GM18951 (cell line): ENCODE results near the gene CTCF.

Source experiments
- POLR2A ChIP-seq: IDR thresholded peaks from 4 replicates; pipeline ENCODE4 v1.6.1; 2011; ENCODE audit warnings: mild to moderate bottlenecking; ENCODE audit not compliant: insufficient read length, insufficient read depth; ENCODE audit errors: extremely low read depth
- in situ Hi-C: fragments of 300-500 bp; cut with MboI; formaldehyde crosslinking; loops from one replicate; pipeline ENCODE4 v1.12.0; 2022; ENCODE audit warnings: low sequenced_read_pairs, mixed read lengths, inconsistent platforms; ENCODE audit not compliant: unreplicated experiment

The CTCF gene

DNA sequence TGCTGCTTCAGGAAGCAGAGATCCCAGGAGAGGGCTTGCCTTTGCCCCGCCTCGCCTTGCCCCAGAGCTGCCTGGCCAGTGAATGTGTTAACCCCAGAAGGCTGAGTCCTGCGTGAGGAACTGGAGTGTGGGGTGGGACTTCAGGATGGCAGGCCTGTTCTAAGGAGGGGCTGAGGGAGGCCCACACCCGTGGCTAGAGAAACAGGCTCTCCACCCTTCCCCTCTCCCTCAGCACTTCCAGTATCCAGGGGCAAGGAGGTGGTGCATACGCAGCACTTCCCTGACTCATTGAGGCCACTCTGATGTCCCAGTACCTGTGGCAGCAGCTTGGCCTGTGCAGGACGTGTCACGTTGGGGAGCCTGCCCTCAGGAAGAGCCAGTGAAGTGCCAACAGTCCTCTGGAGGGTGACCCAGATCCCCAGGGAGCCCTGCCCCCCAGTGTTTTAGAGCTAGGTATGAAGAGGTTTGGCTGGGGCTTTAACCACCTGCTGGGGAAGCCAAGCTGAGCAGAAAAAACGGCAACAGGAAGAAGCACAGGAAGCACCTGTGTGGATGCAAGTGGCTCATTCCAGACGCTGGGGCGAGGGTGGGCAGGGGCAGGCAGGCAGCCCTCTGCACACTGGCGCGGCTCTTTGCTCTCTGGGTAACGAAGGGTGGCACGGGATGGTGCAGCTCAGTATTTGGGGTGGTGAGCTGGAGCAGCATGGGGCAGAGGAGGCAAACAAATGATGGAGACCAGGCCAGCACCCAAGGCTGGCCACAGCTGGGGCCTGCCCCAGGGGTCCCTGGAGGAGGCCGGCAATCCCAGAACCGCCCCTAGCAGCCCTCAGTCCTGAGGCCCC lies 14.7 kb upstream of the CTCF start:
- in situ Hi-C loops = no loop called here
- TF ChIP-seq POLR2A = peak; percentile 17

DNA sequence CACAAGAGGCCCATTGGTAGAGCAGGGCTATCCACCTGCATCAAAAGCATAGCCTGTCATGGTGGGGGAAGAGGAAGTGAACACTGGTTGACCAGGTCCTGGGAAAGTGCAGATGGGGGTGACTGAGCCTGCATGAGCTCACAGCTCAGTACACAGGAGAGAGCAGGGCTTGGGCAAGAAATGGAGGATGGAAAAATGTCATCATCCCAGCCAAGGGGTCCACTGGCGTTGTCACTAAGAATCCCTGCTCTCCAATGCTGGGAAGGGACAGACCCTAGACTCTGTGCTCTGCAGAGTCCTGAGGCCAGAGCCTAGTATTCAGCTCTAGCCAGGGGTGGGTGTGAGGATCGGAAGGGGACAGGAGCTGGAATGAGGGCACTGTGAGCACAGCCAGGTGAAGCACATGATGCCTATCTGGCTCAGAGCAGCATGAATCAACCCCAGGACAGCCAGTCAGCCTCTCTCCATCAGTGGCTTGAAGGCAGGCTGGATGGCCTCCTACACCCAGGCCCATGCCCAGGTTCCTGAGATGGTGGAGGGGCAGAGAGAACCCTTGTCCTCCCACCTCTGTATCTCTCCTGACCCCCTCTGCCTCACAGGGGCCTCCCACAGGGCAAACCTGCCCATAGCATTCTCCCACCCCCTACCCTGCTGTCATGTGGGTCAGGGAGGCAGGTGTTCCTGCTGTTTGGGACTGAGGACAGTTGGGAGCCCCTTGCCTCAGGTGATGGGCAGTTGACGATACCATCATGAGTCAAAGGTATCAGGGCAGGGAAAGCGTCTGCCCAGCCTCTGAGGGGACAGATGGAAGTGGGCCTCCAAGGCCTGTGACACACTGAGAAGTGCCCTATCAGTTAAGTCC lies 13.8 kb upstream of the CTCF start:
- TF ChIP-seq POLR2A = peak; percentile 33
- in situ Hi-C loops = no loop called here

DNA sequence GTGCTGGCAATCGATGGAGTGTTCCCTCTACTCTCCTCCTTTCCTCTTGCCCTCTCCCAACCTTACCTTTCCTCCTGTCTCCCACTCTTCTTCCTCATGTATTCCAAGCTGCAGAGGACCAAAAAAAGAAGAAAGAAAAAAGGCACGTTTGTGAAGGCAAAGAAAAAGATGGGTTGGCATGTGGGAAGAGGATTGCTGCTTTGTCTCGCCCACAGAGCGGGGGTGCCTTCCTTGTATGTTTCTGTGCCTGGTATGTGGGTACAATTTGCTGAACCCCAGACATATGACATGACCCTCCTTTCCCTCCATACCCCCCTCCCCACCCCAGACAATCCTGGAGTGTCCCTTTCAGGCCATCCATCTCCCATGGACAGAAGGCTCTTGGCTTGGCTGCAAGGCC lies 13.1 kb upstream of the CTCF start:
- TF ChIP-seq POLR2A = no peak
- in situ Hi-C loops = no loop called here

DNA sequence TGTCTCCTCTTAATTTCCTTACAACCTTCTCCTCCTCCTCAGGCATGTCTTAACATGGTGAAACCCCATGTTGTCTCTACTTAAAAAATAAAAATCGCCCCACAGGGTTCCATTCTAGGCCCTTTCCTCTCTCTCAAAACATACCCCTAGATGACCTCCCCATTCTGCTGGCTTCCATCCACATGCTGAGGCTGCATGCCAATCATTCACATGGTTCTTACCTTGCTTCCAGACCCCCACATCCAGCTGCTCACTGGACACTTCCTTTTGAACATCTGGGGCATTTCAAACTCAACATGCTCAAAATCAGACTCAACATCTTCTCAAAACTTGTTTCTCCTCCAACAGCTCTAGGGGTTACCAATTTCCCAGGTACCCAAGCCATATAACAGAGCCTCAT lies 12.4 kb upstream of the CTCF start:
- in situ Hi-C loops = no loop called here
- TF ChIP-seq POLR2A = no peak

DNA sequence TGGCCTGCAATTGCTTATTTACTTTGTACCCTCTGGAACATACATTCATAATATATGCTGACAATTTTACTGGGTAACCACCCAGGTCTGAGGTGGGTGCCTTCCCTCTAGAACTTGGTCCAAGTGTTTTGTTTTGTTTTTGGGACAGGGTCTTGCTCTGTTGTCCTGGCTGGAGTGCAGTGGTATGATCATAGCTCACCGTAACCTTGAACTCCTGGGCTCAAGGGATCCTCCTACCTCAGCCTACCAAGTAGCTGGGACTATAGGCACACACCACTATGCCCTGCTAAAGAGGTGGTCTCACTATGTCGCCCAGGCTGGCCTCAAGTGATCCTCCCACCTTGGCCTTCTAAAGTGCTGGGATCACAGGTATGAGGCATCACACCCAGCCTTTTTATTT lies 11.2 kb upstream of the CTCF start:
- no peak for TF ChIP-seq POLR2A
- in situ Hi-C loops = no loop called here

DNA sequence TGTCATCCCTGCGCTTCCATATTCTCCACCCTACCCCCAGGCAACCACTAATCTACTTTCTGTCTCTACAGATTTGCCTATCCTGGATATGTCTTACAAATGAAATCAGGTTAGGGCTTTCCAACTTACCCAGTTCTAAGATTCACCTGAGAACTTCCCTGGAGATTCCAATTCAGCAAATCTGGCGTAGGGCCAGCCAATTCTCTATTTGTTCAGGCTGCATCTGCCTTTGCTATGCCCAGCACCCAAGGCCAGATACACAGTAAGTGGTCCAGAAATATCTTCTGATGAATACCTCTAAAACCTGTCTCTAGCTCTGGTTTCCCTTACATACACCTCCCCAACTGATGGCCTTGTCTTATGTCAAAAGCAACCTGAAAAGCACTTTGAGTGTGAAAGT lies 10.4 kb upstream of the CTCF start:
- TF ChIP-seq POLR2A = no peak
- in situ Hi-C loops = no loop called here

DNA sequence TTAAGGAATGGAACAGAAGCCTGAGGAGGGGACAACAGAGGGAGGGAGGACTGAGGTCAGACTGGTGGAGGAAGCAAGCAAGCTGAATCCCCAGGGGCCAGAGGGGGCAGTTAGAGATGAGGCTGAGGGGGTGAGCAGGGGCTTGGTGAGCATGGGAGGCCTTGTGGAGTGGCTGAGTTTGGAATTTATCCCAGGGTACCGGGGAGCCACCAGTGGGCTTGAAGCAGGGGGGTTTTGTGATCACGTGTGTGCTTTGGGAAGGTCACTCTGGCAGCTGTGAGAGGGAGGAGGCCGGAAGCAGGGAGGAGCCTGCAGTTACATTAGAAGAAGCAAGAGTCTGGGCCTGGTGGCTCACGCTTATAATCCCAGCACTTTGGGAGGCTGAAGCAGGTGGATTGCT lies 9.8 kb upstream of the CTCF start:
- TF ChIP-seq POLR2A = no peak
- in situ Hi-C loops = no loop called here

DNA sequence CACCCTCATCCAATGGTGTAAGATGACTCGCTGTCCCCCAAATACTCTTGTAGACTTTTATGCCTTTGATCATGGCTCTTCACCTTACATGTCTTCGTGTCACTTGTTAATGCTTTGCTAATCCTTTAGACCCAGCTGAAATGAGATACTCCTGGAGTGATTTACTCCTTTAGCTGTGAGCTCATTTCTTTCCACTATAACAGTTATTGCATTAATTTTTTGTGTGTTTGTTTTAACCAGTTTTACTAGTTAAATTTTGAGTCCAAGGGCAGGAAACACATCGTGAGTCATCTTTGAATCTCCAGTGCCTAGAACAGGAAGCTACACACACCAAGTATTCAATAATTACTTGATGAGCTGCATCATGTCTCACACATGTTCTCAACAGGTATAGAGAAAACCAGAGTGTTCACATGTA lies 6.5 kb upstream of the CTCF start:
- in situ Hi-C loops = no loop called here
- no peak for TF ChIP-seq POLR2A

DNA sequence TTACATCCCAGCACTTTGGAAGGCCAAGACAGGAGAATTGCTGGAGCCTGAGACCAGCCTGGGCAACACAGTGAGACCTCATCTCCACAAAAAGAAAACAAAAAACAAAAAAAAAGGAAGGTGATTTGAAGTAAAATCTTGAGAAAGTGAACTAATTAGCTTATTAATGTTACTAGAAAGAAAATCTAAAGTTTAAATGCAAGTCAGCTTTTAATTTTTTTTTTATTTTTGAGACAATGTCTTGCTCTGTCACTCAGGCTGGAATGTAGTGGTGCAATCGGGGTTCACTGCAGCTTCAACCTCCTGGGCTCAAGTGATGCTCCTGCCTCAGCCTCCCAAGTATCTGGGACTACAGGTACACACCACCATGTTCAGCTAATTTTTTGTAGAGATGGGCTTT lies 3.5 kb upstream of the CTCF start:
- no peak for TF ChIP-seq POLR2A
- in situ Hi-C loops = no loop called here

DNA sequence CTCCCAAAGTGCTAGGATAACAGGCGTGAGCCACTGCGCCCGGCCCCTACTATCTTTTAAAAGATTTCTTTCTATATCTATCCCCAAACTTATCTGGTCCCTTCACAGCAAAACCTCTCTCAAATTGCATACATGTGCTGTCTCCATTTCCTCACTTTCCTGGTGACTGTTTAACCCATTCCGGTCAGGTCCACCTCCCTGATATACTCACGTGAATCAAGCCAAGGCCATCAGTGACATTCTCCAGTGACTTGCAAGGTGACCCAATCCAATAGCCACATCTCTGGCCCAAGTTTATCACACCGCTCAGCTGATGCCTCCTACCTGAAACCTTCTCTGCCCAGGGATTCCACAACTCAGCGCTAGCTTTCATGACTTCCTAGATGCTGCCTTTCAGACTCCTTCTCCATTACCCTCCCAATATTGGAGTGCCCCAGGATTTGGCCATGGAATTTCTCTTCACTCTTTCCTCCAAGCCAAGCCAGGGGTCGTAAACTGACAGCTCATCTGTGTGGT lies 1.4 kb upstream of the CTCF start:
- in situ Hi-C loops = no loop called here
- TF ChIP-seq POLR2A = no peak

DNA sequence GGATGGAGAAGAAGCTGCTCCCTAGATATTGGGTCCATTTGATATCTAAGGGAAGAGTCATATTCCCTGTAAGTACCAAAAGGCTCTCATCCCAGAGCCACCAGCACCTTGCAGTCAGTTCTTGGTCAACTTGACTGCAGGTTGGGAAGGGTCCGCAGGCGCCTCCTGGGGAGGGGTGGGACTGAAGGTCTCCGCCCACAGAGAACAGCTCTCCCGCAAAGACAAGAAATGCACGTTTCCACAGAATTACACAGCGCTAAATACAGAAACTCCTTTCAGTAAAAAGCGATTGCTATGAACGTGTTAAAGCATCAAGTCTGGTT lies 864 bp upstream of the CTCF start:
- no peak for TF ChIP-seq POLR2A
- in situ Hi-C loops = no loop called here

DNA sequence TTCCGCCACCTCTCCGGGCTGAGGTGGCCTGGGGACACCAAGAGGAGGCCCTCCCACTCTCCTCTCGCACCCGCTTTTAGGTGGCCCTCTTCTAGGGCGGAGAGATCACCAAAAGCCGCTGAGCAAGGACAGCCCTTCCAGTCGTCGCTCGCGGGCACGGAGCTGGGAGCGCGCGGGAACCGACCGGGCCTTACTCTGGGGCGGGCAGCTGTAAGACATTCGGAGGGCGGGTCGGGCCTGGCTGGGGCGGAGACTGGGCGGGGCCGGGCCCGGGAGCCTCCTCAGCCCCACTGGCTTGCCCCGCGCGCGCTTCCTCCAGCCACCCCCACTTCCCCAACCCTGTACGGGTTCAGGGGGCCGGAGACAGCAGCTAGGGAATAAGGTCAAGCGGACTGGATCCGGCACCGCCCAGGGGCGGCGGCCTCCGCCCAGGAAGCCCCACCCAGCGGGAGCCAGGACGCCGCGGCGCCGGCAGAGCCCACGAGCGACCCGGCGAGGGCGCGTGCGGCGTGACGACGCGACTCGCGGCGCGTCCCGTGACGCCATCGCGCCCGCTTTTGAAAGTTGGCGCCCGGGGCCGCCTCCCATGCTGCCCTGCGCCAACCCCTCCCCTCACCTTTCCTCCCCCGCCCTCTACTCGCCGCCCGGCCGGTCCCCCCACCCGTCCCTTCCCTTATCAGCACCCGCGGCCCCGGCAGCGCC lies 351 bp upstream of the CTCF start:
- in situ Hi-C loops = no loop called here
- peak; percentile 92 for TF ChIP-seq POLR2A
